Gastrocnemius medialis (tissue), 4 donors: ENCODE data around the gene CILP2.

Experiments
- POLR2A ChIP-seq, 2 donors: fragments of 450-650 bp; IDR thresholded peaks; one replicate each; pipeline ENCODE4 v1.6.1; 2017; ENCODE audit warnings: antibody characterized with exemption in 2 of 2, mild to moderate bottlenecking in 2 of 2, moderate library complexity in 2 of 2
- TF ChIP-seq, protein P1 (sequence below), 5 experiments: fragments of 450-650 bp in 3 of 5; fragments of 200-600 bp in 2 of 5; sonication (generic) in 2 of 5; IDR thresholded peaks in 4 of 5; conservative IDR thresholded peaks in 1 of 5; 1 replicate in 4 of 5; 2 replicates in 1 of 5; pipeline ENCODE4 v1.5.1; 2016 to 2019; ENCODE audit warnings: antibody characterized with exemption in 5 of 5, mild to moderate bottlenecking in 3 of 5, moderate library complexity in 3 of 5

DNA sequence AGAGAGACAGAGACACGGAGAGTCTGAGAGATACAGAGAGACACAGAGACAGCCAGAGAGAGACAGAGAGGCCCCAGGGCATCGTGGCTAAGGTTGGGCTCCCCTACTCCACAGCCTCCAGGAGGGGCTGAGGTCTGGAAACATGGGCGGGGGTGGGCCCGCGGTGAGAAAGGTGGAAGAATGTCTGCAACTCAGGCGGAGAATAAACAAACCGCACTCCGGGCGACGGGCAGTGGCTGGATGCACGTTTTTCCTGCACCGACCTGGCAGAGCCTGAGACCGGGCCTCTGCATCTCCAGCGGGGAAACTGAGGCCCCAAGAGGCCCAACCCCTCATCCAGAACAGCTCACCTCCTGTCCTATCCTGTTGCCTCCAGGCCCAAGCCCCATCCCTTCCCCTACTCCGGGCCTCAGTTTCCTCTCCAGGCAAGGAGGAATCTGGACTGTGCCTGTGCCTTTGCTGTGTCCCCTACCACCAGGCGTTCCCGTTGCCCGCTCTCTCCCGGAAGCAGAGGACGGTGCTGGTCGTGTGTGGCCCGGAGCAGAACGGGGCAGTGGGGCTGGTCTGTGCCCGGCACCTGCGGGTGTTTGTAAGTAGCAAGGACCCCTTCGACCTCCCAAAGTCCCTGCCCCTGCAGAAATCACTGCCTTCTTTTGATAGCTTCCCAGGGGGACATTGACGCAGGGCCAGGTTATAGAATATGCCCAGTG lies 3.4 kb upstream of the CILP2 start:
- TF ChIP-seq, protein P1, sequence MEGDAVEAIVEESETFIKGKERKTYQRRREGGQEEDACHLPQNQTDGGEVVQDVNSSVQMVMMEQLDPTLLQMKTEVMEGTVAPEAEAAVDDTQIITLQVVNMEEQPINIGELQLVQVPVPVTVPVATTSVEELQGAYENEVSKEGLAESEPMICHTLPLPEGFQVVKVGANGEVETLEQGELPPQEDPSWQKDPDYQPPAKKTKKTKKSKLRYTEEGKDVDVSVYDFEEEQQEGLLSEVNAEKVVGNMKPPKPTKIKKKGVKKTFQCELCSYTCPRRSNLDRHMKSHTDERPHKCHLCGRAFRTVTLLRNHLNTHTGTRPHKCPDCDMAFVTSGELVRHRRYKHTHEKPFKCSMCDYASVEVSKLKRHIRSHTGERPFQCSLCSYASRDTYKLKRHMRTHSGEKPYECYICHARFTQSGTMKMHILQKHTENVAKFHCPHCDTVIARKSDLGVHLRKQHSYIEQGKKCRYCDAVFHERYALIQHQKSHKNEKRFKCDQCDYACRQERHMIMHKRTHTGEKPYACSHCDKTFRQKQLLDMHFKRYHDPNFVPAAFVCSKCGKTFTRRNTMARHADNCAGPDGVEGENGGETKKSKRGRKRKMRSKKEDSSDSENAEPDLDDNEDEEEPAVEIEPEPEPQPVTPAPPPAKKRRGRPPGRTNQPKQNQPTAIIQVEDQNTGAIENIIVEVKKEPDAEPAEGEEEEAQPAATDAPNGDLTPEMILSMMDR (IDR thresholded peaks at IDR 0.05 in 4 of 5, conservative IDR thresholded peaks at IDR 0.05 in 1 of 5): no peak
- no peak for TF ChIP-seq POLR2A (IDR thresholded peaks at IDR 0.05)
